ENCODE data around the gene KCNIP1. TPM values are rescaled to one million over a fixed set of nuclear protein-coding genes. Genes with fewer than 3 reads are reported as not detected.

KCNIP1 gene
- total and polyA plus RNA-seq, 9 of the 15 experiments (the other 6 are each of a cell fraction or from before 2014, with no cell fraction given) = not detected

DNA sequence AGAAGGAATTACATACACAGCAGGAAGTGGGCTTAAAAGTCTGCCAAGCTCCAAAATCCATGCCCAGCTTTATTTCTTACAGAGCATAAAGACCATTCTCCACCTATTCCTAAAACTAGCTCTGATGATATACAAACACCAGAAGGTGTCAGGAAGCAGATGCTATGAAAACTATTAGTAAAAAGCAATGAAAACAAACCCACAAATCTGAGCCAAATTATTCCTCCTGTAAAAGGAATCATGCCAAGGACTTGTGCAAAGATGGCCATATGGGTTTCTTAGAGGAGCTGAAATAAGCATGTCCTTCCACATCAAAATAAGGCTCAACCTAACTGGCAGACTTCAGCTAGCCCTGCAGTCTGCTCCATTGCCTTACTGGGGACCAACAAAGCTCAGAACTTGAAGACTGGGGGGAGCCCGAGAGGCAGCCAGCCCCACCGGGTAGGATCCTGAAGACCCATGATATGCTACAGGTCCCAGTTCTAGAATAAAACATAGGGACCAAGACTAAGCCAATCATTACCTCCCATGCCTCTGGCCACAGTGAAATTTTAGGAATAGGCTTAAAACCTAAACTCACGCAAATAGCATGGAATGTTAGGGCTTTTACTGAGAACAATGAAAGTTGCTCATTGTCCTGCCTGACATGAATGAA, 236.9 kb downstream of the KCNIP1 start (continued):
- TF ChIP-seq SP2 (IDR thresholded peaks at IDR 0.05; ENCODE audit: extremely low read depth, low read depth, low read length, poor library complexity, severe bottlenecking) = no peak
- TF ChIP-seq ZNF780A (CRISPR knock-in tag; IDR thresholded peaks at IDR 0.05) = no peak
- TF ChIP-seq, protein P1, sequence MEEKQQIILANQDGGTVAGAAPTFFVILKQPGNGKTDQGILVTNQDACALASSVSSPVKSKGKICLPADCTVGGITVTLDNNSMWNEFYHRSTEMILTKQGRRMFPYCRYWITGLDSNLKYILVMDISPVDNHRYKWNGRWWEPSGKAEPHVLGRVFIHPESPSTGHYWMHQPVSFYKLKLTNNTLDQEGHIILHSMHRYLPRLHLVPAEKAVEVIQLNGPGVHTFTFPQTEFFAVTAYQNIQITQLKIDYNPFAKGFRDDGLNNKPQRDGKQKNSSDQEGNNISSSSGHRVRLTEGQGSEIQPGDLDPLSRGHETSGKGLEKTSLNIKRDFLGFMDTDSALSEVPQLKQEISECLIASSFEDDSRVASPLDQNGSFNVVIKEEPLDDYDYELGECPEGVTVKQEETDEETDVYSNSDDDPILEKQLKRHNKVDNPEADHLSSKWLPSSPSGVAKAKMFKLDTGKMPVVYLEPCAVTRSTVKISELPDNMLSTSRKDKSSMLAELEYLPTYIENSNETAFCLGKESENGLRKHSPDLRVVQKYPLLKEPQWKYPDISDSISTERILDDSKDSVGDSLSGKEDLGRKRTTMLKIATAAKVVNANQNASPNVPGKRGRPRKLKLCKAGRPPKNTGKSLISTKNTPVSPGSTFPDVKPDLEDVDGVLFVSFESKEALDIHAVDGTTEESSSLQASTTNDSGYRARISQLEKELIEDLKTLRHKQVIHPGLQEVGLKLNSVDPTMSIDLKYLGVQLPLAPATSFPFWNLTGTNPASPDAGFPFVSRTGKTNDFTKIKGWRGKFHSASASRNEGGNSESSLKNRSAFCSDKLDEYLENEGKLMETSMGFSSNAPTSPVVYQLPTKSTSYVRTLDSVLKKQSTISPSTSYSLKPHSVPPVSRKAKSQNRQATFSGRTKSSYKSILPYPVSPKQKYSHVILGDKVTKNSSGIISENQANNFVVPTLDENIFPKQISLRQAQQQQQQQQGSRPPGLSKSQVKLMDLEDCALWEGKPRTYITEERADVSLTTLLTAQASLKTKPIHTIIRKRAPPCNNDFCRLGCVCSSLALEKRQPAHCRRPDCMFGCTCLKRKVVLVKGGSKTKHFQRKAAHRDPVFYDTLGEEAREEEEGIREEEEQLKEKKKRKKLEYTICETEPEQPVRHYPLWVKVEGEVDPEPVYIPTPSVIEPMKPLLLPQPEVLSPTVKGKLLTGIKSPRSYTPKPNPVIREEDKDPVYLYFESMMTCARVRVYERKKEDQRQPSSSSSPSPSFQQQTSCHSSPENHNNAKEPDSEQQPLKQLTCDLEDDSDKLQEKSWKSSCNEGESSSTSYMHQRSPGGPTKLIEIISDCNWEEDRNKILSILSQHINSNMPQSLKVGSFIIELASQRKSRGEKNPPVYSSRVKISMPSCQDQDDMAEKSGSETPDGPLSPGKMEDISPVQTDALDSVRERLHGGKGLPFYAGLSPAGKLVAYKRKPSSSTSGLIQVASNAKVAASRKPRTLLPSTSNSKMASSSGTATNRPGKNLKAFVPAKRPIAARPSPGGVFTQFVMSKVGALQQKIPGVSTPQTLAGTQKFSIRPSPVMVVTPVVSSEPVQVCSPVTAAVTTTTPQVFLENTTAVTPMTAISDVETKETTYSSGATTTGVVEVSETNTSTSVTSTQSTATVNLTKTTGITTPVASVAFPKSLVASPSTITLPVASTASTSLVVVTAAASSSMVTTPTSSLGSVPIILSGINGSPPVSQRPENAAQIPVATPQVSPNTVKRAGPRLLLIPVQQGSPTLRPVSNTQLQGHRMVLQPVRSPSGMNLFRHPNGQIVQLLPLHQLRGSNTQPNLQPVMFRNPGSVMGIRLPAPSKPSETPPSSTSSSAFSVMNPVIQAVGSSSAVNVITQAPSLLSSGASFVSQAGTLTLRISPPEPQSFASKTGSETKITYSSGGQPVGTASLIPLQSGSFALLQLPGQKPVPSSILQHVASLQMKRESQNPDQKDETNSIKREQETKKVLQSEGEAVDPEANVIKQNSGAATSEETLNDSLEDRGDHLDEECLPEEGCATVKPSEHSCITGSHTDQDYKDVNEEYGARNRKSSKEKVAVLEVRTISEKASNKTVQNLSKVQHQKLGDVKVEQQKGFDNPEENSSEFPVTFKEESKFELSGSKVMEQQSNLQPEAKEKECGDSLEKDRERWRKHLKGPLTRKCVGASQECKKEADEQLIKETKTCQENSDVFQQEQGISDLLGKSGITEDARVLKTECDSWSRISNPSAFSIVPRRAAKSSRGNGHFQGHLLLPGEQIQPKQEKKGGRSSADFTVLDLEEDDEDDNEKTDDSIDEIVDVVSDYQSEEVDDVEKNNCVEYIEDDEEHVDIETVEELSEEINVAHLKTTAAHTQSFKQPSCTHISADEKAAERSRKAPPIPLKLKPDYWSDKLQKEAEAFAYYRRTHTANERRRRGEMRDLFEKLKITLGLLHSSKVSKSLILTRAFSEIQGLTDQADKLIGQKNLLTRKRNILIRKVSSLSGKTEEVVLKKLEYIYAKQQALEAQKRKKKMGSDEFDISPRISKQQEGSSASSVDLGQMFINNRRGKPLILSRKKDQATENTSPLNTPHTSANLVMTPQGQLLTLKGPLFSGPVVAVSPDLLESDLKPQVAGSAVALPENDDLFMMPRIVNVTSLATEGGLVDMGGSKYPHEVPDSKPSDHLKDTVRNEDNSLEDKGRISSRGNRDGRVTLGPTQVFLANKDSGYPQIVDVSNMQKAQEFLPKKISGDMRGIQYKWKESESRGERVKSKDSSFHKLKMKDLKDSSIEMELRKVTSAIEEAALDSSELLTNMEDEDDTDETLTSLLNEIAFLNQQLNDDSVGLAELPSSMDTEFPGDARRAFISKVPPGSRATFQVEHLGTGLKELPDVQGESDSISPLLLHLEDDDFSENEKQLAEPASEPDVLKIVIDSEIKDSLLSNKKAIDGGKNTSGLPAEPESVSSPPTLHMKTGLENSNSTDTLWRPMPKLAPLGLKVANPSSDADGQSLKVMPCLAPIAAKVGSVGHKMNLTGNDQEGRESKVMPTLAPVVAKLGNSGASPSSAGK (IDR thresholded peaks at IDR 0.05) = no peak
- TF ChIP-seq, protein P2, sequence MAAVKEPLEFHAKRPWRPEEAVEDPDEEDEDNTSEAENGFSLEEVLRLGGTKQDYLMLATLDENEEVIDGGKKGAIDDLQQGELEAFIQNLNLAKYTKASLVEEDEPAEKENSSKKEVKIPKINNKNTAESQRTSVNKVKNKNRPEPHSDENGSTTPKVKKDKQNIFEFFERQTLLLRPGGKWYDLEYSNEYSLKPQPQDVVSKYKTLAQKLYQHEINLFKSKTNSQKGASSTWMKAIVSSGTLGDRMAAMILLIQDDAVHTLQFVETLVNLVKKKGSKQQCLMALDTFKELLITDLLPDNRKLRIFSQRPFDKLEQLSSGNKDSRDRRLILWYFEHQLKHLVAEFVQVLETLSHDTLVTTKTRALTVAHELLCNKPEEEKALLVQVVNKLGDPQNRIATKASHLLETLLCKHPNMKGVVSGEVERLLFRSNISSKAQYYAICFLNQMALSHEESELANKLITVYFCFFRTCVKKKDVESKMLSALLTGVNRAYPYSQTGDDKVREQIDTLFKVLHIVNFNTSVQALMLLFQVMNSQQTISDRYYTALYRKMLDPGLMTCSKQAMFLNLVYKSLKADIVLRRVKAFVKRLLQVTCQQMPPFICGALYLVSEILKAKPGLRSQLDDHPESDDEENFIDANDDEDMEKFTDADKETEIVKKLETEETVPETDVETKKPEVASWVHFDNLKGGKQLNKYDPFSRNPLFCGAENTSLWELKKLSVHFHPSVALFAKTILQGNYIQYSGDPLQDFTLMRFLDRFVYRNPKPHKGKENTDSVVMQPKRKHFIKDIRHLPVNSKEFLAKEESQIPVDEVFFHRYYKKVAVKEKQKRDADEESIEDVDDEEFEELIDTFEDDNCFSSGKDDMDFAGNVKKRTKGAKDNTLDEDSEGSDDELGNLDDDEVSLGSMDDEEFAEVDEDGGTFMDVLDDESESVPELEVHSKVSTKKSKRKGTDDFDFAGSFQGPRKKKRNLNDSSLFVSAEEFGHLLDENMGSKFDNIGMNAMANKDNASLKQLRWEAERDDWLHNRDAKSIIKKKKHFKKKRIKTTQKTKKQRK (IDR thresholded peaks at IDR 0.05; ENCODE audit: borderline replicate concordance, low read depth, low read length) = no peak
- no peak for TF ChIP-seq ERF (CRISPR knock-in tag; IDR thresholded peaks at IDR 0.05)
- no peak for TF ChIP-seq ESRRA (IDR thresholded peaks at IDR 0.05; ENCODE audit: borderline replicate concordance, low read depth)
- TF ChIP-seq NFXL1 (CRISPR knock-in tag; IDR thresholded peaks at IDR 0.05) = no peak
- TF ChIP-seq ETV1 (tag; conservative IDR thresholded peaks at IDR 0.05; ENCODE audit: low read depth) = no peak
- TF ChIP-seq, protein P3, sequence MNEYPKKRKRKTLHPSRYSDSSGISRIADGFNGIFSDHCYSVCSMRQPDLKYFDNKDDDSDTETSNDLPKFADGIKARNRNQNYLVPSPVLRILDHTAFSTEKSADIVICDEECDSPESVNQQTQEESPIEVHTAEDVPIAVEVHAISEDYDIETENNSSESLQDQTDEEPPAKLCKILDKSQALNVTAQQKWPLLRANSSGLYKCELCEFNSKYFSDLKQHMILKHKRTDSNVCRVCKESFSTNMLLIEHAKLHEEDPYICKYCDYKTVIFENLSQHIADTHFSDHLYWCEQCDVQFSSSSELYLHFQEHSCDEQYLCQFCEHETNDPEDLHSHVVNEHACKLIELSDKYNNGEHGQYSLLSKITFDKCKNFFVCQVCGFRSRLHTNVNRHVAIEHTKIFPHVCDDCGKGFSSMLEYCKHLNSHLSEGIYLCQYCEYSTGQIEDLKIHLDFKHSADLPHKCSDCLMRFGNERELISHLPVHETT (CRISPR knock-in tag; conservative IDR thresholded peaks at IDR 0.05 in 1 of 2, IDR thresholded peaks at IDR 0.05 in 1 of 2) = no peak
- TF ChIP-seq HIVEP1 (CRISPR knock-in tag; IDR thresholded peaks at IDR 0.05) = no peak
